ENCODE results near the gene TRIO.
"Not testable (repeated sequence)": the region's sequence is repeated elsewhere in the genome, so short reads cannot be mapped to it uniquely, and the experiment has no call there.

Gene TRIO

GRCh38 chr5:14142827-14143545 is at the start of gene TRIO:
Gene TRIO, plus strand, starts transcription at chr5:14143342. Its CDS starts 384 bp downstream, at chr5:14143726.
- in situ Hi-C loops (cut with MboI; ENCODE audit: low sequenced_read_pairs) = no loop called here

- in situ Hi-C loops (cut with MboI; ENCODE audit: low sequenced_read_pairs) = not testable (repeated sequence)
These were observed 45.8 kb upstream of the TRIO start for GRCh38 chr5:14097380-14097779.

GRCh38 chr5:14097998-14098471 is 45.1 kb upstream of the TRIO start:
- in situ Hi-C loops (cut with MboI; ENCODE audit: low sequenced_read_pairs) = no loop called here

GRCh38 chr5:14100281-14100680 is 42.9 kb upstream of the TRIO start:
- in situ Hi-C loops (cut with MboI; ENCODE audit: low sequenced_read_pairs) = loop anchor here (25.0 kb wide), 1 partner anchor 537 kb away; no protein-coding TSS in a partner anchor

GRCh38 chr5:14101922-14102321 is 41.2 kb upstream of the TRIO start:
- in situ Hi-C loops (cut with MboI; ENCODE audit: low sequenced_read_pairs) = loop anchor here (25.0 kb wide), 1 partner anchor 535 kb away; no protein-coding TSS in a partner anchor

GRCh38 chr5:14102666-14103065 is 40.5 kb upstream of the TRIO start:
- in situ Hi-C loops (cut with MboI; ENCODE audit: low sequenced_read_pairs) = loop anchor here (25.0 kb wide), 1 partner anchor 535 kb away; no protein-coding TSS in a partner anchor

- in situ Hi-C loops (cut with MboI; ENCODE audit: low sequenced_read_pairs) = loop anchor here (25.0 kb wide), 1 partner anchor 531 kb away; no protein-coding TSS in a partner anchor
These were observed 37.3 kb upstream of the TRIO start for GRCh38 chr5:14105718-14106410.

- in situ Hi-C loops (cut with MboI; ENCODE audit: low sequenced_read_pairs) = loop anchor here (25.0 kb wide), 1 partner anchor 530 kb away; no protein-coding TSS in a partner anchor
These were observed 35.6 kb upstream of the TRIO start for GRCh38 chr5:14107536-14107935.

GRCh38 chr5:14108170-14108996 is 34.8 kb upstream of the TRIO start:
- in situ Hi-C loops (cut with MboI; ENCODE audit: low sequenced_read_pairs) = loop anchor here (25.0 kb wide), 1 partner anchor 529 kb away; no protein-coding TSS in a partner anchor

- in situ Hi-C loops (cut with MboI; ENCODE audit: low sequenced_read_pairs) = loop anchor here (25.0 kb wide), 1 partner anchor 528 kb away; no protein-coding TSS in a partner anchor
These were observed 33.9 kb upstream of the TRIO start for GRCh38 chr5:14109041-14109747.

GRCh38 chr5:14109771-14110170 is 33.4 kb upstream of the TRIO start:
- in situ Hi-C loops (cut with MboI; ENCODE audit: low sequenced_read_pairs) = loop anchor here (25.0 kb wide), 1 partner anchor 528 kb away; no protein-coding TSS in a partner anchor

GRCh38 chr5:14110196-14110595 is 32.9 kb upstream of the TRIO start:
- in situ Hi-C loops (cut with MboI; ENCODE audit: low sequenced_read_pairs) = loop anchor here (25.0 kb wide), 1 partner anchor 527 kb away; no protein-coding TSS in a partner anchor

GRCh38 chr5:14110680-14111079 is 32.5 kb upstream of the TRIO start:
- in situ Hi-C loops (cut with MboI; ENCODE audit: low sequenced_read_pairs) = loop anchor here (25.0 kb wide), 1 partner anchor 527 kb away; no protein-coding TSS in a partner anchor

GRCh38 chr5:14112998-14113652 is 30.0 kb upstream of the TRIO start:
- in situ Hi-C loops (cut with MboI; ENCODE audit: low sequenced_read_pairs) = loop anchor here (25.0 kb wide), 1 partner anchor 524 kb away; no protein-coding TSS in a partner anchor

GRCh38 chr5:14114615-14115251 is 28.4 kb upstream of the TRIO start:
- in situ Hi-C loops (cut with MboI; ENCODE audit: low sequenced_read_pairs) = loop anchor here (25.0 kb wide), 1 partner anchor 523 kb away; no protein-coding TSS in a partner anchor

GRCh38 chr5:14115323-14115895 is 27.7 kb upstream of the TRIO start:
- in situ Hi-C loops (cut with MboI; ENCODE audit: low sequenced_read_pairs) = loop anchor here (25.0 kb wide), 1 partner anchor 522 kb away; no protein-coding TSS in a partner anchor

GRCh38 chr5:14118551-14119320 is 24.4 kb upstream of the TRIO start:
- in situ Hi-C loops (cut with MboI; ENCODE audit: low sequenced_read_pairs) = loop anchor here (25.0 kb wide), 1 partner anchor 519 kb away; no protein-coding TSS in a partner anchor

All from HL-60/S4 (cell line).